MM.1S (cell line): ENCODE measurements around the gene SLC39A9.
"Not testable (repeated sequence)": the region's sequence is repeated elsewhere in the genome, so short reads cannot be mapped to it uniquely, and the experiment has no call there.

Source experiments
- DNase-seq: peaks from one replicate; pipeline ENCODE4 v3.0.0-alpha.2; 2015
- H2AFZ ChIP-seq: fragments of 300-600 bp; sonication (generic); 2 replicates; pipeline ENCODE4 v1.6.0; 2016; ENCODE audit warnings: antibody characterized with exemption, low read length
- H3F3A ChIP-seq: fragments of 300-600 bp; sonication (generic); 2 replicates; pipeline ENCODE4 v1.6.1; 2016; ENCODE audit warnings: mild to moderate bottlenecking, antibody characterized with exemption, low read length, moderate library complexity, mixed read lengths; ENCODE audit not compliant: insufficient read depth
- H3K27ac ChIP-seq: fragments of 300-600 bp; sonication (generic); 2 replicates; pipeline ENCODE4 v1.5.1; 2016; ENCODE audit warnings: mild to moderate bottlenecking, low read length
- H3K27me3 ChIP-seq: fragments of 300-600 bp; sonication (generic); replicated peaks from 2 replicates; pipeline ENCODE4 v1.6.0; 2016; ENCODE audit warnings: low read length; ENCODE audit not compliant: insufficient read depth
- H3K36me3 ChIP-seq: fragments of 300-600 bp; sonication (generic); replicated peaks from 2 replicates; pipeline ENCODE4 v1.6.1; 2016; ENCODE audit warnings: mild to moderate bottlenecking, low read length, mixed read lengths; ENCODE audit not compliant: insufficient read depth
- H3K4me1 ChIP-seq: fragments of 300-600 bp; sonication (generic); 2 replicates; pipeline ENCODE4 v1.6.1; 2016; ENCODE audit warnings: low read length, mixed read lengths
- H3K4me2 ChIP-seq: fragments of 300-600 bp; sonication (generic); 2 replicates; pipeline ENCODE4 v1.6.0; 2016; ENCODE audit warnings: low read depth, low read length
- H3K4me3 ChIP-seq: fragments of 300-600 bp; sonication (generic); 2 replicates; pipeline ENCODE4 v1.5.1; 2016; ENCODE audit warnings: low read length, mixed read lengths
- H3K79me2 ChIP-seq: fragments of 300-600 bp; sonication (generic); 2 replicates; pipeline ENCODE4 v1.6.1; 2016; ENCODE audit warnings: mixed run types, low read length, mixed read lengths
- H3K9ac ChIP-seq: fragments of 300-600 bp; sonication (generic); 2 replicates; pipeline ENCODE4 v1.6.1; 2016; ENCODE audit warnings: low read length, mixed read lengths
- H3K9me2 ChIP-seq: fragments of 300-600 bp; sonication (generic); replicated peaks from 2 replicates; pipeline ENCODE4 v1.6.1; 2016; ENCODE audit warnings: mild to moderate bottlenecking, low read length, mixed read lengths; ENCODE audit not compliant: insufficient read depth
- H3K9me3 ChIP-seq: fragments of 300-600 bp; sonication (generic); replicated peaks from 2 replicates; pipeline ENCODE4 v1.6.1; 2016; ENCODE audit warnings: mild to moderate bottlenecking, low read length, mixed read lengths; ENCODE audit not compliant: insufficient read depth
- H4K20me1 ChIP-seq: fragments of 300-600 bp; sonication (generic); 2 replicates; pipeline ENCODE4 v1.6.1; 2016; ENCODE audit warnings: mild to moderate bottlenecking, low read length, moderate library complexity, mixed read lengths; ENCODE audit not compliant: insufficient read depth
- CTCF ChIP-seq: fragments of 300-600 bp; sonication (generic); IDR thresholded peaks from 2 replicates; pipeline ENCODE4 v1.5.1; 2016; ENCODE audit warnings: antibody characterized with exemption, low read length, mixed read lengths
- EZH2 ChIP-seq: fragments of 300-600 bp; sonication (generic); optimal IDR thresholded peaks from 2 replicates; pipeline ENCODE3; 2017; ENCODE audit warnings: low read depth, mild to moderate bottlenecking, antibody characterized with exemption, low read length, mixed read lengths
- EZH2phosphoT487 ChIP-seq: fragments of 300-600 bp; sonication (generic); IDR thresholded peaks from 2 replicates; pipeline ENCODE4 v1.6.1; 2018; ENCODE audit warnings: antibody characterized with exemption, low read length

Gene SLC39A9

GRCh38 chr14:69493038-69493437 lies 94.5 kb downstream of the SLC39A9 start:
- Histone ChIP-seq H3K27me3 (no peaks in the 10 kb centered on the region), H3K36me3 (no peaks in the 10 kb centered on the region), H3K79me2 (no peaks in the 10 kb centered on the region), H3K4me3 (no peak overlapping the region), H4K20me1 (no peaks in the 10 kb centered on the region), H3K9me3 (no peaks in the 10 kb centered on the region), H3K9me2 (no peaks in the 10 kb centered on the region), H3F3A (no peaks in the 10 kb centered on the region), H3K27ac (no peak overlapping the region), H2AFZ (no peak overlapping the region), H3K4me1 (no peaks in the 10 kb centered on the region), H3K4me2 (no peak overlapping the region), H3K9ac (no peak overlapping the region)
- no peak for DNase-seq
- no peak for TF ChIP-seq CTCF
- TF ChIP-seq EZH2 = no peak
- no peak for TF ChIP-seq EZH2phosphoT487

- Histone ChIP-seq H3K4me2 (no peak overlapping the region), H3K9me2 (no peaks in the 10 kb centered on the region), H3K36me3 (no peaks in the 10 kb centered on the region), H4K20me1 (no peaks in the 10 kb centered on the region), H2AFZ (no peak overlapping the region), H3K4me3 (no peak overlapping the region), H3K4me1 (no peaks in the 10 kb centered on the region), H3K27me3 (no peaks in the 10 kb centered on the region), H3K9ac (no peak overlapping the region), H3K9me3 (no peaks in the 10 kb centered on the region), H3F3A (no peaks in the 10 kb centered on the region), H3K79me2 (no peaks in the 10 kb centered on the region), H3K27ac (no peak overlapping the region)
- TF ChIP-seq EZH2phosphoT487 (no peak), EZH2 (no peak), CTCF (no peak)
- DNase-seq = no peak
Observed at GRCh38 chr14:69493791-69494190, 95.3 kb downstream of the SLC39A9 start.

GRCh38 chr14:69495341-69495921 lies 96.9 kb downstream of the SLC39A9 start:
- Histone ChIP-seq H3K79me2 (no peaks in the 10 kb centered on the region), H3K9me3 (no peaks in the 10 kb centered on the region), H3K4me2 (no peak overlapping the region), H3K4me3 (no peak overlapping the region), H3K4me1 (no peaks in the 10 kb centered on the region), H3K9me2 (no peaks in the 10 kb centered on the region), H2AFZ (no peak overlapping the region), H3F3A (no peaks in the 10 kb centered on the region), H3K36me3 (no peaks in the 10 kb centered on the region), H3K9ac (no peak overlapping the region), H3K27ac (no peak overlapping the region), H4K20me1 (no peaks in the 10 kb centered on the region), H3K27me3 (no peaks in the 10 kb centered on the region)
- no peak for DNase-seq
- TF ChIP-seq EZH2phosphoT487 (no peak), EZH2 (no peak), CTCF (no peak)

- H3K9me2 ChIP-seq, H3K27ac ChIP-seq, H3K79me2 ChIP-seq, H3K36me3 ChIP-seq, H3K9me3 ChIP-seq, DNase-seq, H3K4me2 ChIP-seq, H3K4me1 ChIP-seq, H3K4me3 ChIP-seq, H2AFZ ChIP-seq, H3F3A ChIP-seq, H3K27me3 ChIP-seq, H3K9ac ChIP-seq, H4K20me1 ChIP-seq: not testable (repeated sequence)
Observed at GRCh38 chr14:69497866-69498265, 99.4 kb downstream of the SLC39A9 start.

GRCh38 chr14:69498286-69498685 lies 99.8 kb downstream of the SLC39A9 start:
- not testable (repeated sequence) for H3K4me2 ChIP-seq, H2AFZ ChIP-seq, H3K9me3 ChIP-seq, H3K9ac ChIP-seq, H3K9me2 ChIP-seq, H3K79me2 ChIP-seq, DNase-seq, H3K4me3 ChIP-seq, H3K27ac ChIP-seq, H3F3A ChIP-seq, H4K20me1 ChIP-seq, H3K4me1 ChIP-seq, H3K27me3 ChIP-seq, H3K36me3 ChIP-seq
